ENCODE measurements around the gene GRK1.

GRCh38 chr13:113735194-113735593, 68.2 kb downstream of the GRK1 start:
- TF ChIP-seq SUZ12 (IDR thresholded peaks at IDR 0.05; ENCODE audit: extremely low read depth, insufficient read depth, insufficient read length) (no peak), ZNF274 (IDR thresholded peaks at IDR 0.05; ENCODE audit: low read depth, low read length) (no peak)
